22Rv1 (cell line): ENCODE measurements around the gene HAO1.
"Not testable (repeated sequence)": the region's sequence is repeated elsewhere in the genome, so short reads cannot be mapped to it uniquely, and the experiment has no call there.

ENCODE experiments used
- ZFX ChIP-seq: fragments of 450-650 bp; IDR thresholded peaks from 2 replicates; pipeline ENCODE4 v1.6.1; 2017; ENCODE audit warnings: antibody characterized with exemption, borderline replicate concordance
- TF ChIP-seq, protein P1 (sequence below): fragments of 450-650 bp; IDR thresholded peaks from 2 replicates; pipeline ENCODE4 v1.5.1; 2017; ENCODE audit warnings: mild to moderate bottlenecking

- TF ChIP-seq, protein P1, sequence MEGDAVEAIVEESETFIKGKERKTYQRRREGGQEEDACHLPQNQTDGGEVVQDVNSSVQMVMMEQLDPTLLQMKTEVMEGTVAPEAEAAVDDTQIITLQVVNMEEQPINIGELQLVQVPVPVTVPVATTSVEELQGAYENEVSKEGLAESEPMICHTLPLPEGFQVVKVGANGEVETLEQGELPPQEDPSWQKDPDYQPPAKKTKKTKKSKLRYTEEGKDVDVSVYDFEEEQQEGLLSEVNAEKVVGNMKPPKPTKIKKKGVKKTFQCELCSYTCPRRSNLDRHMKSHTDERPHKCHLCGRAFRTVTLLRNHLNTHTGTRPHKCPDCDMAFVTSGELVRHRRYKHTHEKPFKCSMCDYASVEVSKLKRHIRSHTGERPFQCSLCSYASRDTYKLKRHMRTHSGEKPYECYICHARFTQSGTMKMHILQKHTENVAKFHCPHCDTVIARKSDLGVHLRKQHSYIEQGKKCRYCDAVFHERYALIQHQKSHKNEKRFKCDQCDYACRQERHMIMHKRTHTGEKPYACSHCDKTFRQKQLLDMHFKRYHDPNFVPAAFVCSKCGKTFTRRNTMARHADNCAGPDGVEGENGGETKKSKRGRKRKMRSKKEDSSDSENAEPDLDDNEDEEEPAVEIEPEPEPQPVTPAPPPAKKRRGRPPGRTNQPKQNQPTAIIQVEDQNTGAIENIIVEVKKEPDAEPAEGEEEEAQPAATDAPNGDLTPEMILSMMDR = not testable (repeated sequence)
- TF ChIP-seq ZFX = not testable (repeated sequence)
Observed at GRCh38 chr20:7834441-7834840, 105.8 kb downstream of the HAO1 start.
